Measurements from ENCODE around the gene ANKRD11. TPM values are rescaled to one million over a fixed set of nuclear protein-coding genes. Genes with fewer than 3 reads are reported as not detected.

The ANKRD11 gene
- total RNA-seq, 1 donor, result 97.4 TPM

DNA sequence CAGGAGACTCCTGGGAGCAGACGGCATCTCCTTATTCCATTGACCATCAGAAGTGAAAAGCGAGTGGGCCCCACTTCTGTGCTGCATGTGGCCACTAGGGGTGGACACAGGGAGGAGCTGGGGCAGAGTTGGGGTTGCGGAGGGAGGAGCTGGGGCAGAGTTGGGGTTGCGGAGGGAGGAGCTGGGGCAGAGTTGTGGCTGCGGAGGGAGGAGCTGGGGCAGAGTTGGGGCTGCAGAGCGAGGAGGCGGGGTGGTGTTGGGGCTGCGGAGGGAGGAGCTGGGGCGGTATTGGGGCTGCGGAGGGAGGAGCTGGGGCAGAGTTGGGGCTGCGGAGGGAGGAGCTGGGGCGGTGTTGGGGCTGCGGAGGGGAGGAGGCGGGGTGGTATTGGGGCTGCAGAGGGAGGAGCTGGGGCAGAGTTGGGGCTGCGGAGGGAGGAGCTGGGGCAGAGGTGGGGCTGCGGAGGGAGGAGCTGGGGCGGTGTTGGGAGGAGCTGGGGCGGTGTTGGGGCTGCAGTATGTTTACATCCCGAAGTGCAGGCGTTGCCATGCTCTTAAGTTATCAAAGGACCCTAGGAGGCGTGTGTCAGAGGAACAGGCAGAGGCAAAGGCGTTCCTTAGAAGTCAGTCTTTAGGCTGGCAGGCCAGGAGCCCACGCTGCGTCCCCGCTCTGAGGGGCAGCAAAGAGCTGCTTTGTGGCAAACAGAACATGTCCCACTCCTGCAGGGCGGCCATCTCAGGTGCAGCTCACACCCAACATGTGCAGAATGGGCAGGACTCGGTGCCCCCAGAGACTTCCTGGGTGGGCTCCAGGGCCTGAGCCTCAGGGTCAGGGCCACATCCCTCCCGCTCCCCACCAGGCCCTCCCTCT is 196.9 kb downstream of the ANKRD11 start:
- Histone ChIP-seq H3K27me3 (ENCODE audit: insufficient read depth, low read length) (no peaks in the 10 kb centered on the region), H2AFZ (ENCODE audit: low read length) (no peak overlapping the region), H3K79me2 (ENCODE audit: insufficient read depth, low read length) (peaks cover 92% of the 10 kb centered on the region), H3K36me3 (ENCODE audit: insufficient read depth, low read length) (peaks cover 14% of the 10 kb centered on the region), H3K9me3 (ENCODE audit: low read depth, low read length) (no peaks in the 10 kb centered on the region), H3K27ac (ENCODE audit: low read depth, low read length) (no peak overlapping the region), H3K4me1 (ENCODE audit: insufficient read depth, low read length) (no peaks in the 10 kb centered on the region), H4K20me1 (ENCODE audit: insufficient read depth, low read length) (peaks cover 55% of the 10 kb centered on the region), H3K4me3 (ENCODE audit: insufficient read depth, low read length) (no peak overlapping the region), H3K4me2 (ENCODE audit: insufficient read depth, low read length) (no peak overlapping the region)
- TF ChIP-seq, protein P1, sequence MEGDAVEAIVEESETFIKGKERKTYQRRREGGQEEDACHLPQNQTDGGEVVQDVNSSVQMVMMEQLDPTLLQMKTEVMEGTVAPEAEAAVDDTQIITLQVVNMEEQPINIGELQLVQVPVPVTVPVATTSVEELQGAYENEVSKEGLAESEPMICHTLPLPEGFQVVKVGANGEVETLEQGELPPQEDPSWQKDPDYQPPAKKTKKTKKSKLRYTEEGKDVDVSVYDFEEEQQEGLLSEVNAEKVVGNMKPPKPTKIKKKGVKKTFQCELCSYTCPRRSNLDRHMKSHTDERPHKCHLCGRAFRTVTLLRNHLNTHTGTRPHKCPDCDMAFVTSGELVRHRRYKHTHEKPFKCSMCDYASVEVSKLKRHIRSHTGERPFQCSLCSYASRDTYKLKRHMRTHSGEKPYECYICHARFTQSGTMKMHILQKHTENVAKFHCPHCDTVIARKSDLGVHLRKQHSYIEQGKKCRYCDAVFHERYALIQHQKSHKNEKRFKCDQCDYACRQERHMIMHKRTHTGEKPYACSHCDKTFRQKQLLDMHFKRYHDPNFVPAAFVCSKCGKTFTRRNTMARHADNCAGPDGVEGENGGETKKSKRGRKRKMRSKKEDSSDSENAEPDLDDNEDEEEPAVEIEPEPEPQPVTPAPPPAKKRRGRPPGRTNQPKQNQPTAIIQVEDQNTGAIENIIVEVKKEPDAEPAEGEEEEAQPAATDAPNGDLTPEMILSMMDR (IDR thresholded peaks at IDR 0.05; ENCODE audit: extremely low read depth, low read depth, low read length), result peak; percentile 23
- no peak for DNase-seq (ENCODE audit: insufficient read length, low spot score, missing footprints)

DNA sequence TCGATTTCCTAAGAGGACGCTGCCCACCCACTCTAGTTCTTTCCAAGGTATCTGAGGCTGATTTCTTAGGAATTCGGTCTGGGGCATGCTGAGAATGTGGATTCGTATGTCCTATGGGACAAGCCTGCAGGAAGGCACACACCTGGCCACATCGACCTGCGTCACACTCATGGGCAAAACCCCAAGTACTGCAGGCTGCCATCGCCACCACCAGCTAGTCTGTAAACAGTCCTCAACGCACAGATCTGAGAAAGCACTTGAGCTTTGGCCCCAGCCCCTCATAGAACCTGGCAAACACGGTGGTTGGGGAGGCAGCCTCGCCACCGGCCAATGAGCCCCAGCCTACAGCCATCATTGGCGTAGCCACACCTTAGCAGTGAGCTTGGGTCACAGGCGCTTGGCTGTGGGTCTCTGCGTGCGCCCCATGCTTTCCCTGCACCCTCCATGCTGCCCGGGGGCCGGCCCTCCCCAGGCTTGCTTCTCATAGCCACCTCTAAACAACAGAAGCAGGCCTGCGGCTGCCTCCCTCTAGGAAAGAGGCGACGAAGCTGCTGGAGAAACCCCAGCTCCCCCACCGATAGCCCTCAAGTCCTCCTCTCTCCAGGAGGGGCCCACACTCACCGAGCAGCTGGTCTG is 197.8 kb downstream of the ANKRD11 start:
- Histone ChIP-seq H3K9me3 (ENCODE audit: low read depth, low read length) (no peaks in the 10 kb centered on the region), H3K36me3 (ENCODE audit: insufficient read depth, low read length) (peaks cover 23% of the 10 kb centered on the region), H3K27me3 (ENCODE audit: insufficient read depth, low read length) (no peaks in the 10 kb centered on the region), H2AFZ (ENCODE audit: low read length) (no peak overlapping the region), H3K27ac (ENCODE audit: low read depth, low read length) (no peak overlapping the region), H3K4me1 (ENCODE audit: insufficient read depth, low read length) (no peaks in the 10 kb centered on the region), H3K79me2 (ENCODE audit: insufficient read depth, low read length) (peaks cover 92% of the 10 kb centered on the region), H4K20me1 (ENCODE audit: insufficient read depth, low read length) (peaks cover 58% of the 10 kb centered on the region), H3K4me3 (ENCODE audit: insufficient read depth, low read length) (no peak overlapping the region), H3K4me2 (ENCODE audit: insufficient read depth, low read length) (no peak overlapping the region)
- TF ChIP-seq, protein P1 (IDR thresholded peaks at IDR 0.05; ENCODE audit: extremely low read depth, low read depth, low read length), result no peak
- DNase-seq (ENCODE audit: insufficient read length, low spot score, missing footprints), result no peak

DNA sequence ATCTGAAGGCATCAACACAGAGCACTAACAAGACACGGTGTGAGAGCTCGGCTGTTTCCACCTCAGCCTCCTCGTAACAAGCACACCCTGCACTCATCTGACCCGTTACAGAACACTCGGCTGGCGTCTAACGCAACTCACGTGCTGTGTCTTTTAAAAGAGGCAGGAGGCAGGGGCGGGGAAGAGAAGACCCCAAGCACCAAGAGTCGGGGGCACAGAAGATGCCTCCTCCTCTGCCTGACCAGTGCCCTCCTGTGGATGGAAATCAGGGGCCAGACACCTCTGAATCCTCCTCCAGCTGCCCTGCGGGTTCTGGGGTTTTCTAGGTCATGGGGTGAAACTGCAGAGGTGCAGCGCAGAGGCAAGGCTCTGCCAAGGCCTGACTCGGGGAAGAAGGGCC is 198.6 kb downstream of the ANKRD11 start:
- H3K4me1 ChIP-seq (ENCODE audit: insufficient read depth, low read length), result no peaks in the 10 kb centered on the region
- no peak for DNase-seq (ENCODE audit: insufficient read length, low spot score, missing footprints)
- peaks cover 57% of the 10 kb centered on the region for H4K20me1 ChIP-seq (ENCODE audit: insufficient read depth, low read length)
- no peak overlapping the region for H3K4me2 ChIP-seq (ENCODE audit: insufficient read depth, low read length)
- H3K27me3 ChIP-seq (ENCODE audit: insufficient read depth, low read length), result no peaks in the 10 kb centered on the region
- no peak overlapping the region for H3K27ac ChIP-seq (ENCODE audit: low read depth, low read length)
- no peaks in the 10 kb centered on the region for H3K9me3 ChIP-seq (ENCODE audit: low read depth, low read length)
- H2AFZ ChIP-seq (ENCODE audit: low read length), result no peak overlapping the region
- no peak overlapping the region for H3K4me3 ChIP-seq (ENCODE audit: insufficient read depth, low read length)
- H3K79me2 ChIP-seq (ENCODE audit: insufficient read depth, low read length), result peaks cover 90% of the 10 kb centered on the region
- TF ChIP-seq, protein P1 (IDR thresholded peaks at IDR 0.05; ENCODE audit: extremely low read depth, low read depth, low read length), result no peak
- peaks cover 31% of the 10 kb centered on the region for H3K36me3 ChIP-seq (ENCODE audit: insufficient read depth, low read length)

DNA sequence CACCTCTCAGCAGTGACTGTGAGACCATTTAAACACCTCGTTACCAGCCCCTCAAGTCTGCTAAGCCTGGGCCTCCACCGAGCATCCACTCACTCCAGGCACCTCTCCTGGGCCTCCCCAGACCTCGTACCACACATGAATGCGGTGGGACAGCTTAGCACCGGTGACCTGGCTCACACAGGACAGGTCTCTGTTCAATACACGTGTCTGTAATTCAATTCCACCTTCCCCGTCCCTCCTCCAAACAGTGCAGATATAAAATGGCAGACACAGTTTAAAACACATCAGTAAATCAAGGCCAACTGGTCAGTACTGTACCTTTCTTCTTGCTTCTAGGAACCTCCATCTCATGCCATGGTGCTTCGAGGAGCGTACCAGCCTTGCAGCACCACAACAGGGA is 199.0 kb downstream of the ANKRD11 start:
- TF ChIP-seq, protein P1 (IDR thresholded peaks at IDR 0.05; ENCODE audit: extremely low read depth, low read depth, low read length), result no peak
- H3K27ac ChIP-seq (ENCODE audit: low read depth, low read length), result no peak overlapping the region
- no peak overlapping the region for H3K4me3 ChIP-seq (ENCODE audit: insufficient read depth, low read length)
- no peak overlapping the region for H2AFZ ChIP-seq (ENCODE audit: low read length)
- H3K4me2 ChIP-seq (ENCODE audit: insufficient read depth, low read length), result no peak overlapping the region
- peaks cover 35% of the 10 kb centered on the region for H3K36me3 ChIP-seq (ENCODE audit: insufficient read depth, low read length)
- peaks cover 86% of the 10 kb centered on the region for H3K79me2 ChIP-seq (ENCODE audit: insufficient read depth, low read length)
- H3K27me3 ChIP-seq (ENCODE audit: insufficient read depth, low read length), result no peaks in the 10 kb centered on the region
- no peak for DNase-seq (ENCODE audit: insufficient read length, low spot score, missing footprints)
- no peaks in the 10 kb centered on the region for H3K9me3 ChIP-seq (ENCODE audit: low read depth, low read length)
- no peaks in the 10 kb centered on the region for H3K4me1 ChIP-seq (ENCODE audit: insufficient read depth, low read length)
- peaks cover 53% of the 10 kb centered on the region for H4K20me1 ChIP-seq (ENCODE audit: insufficient read depth, low read length)
